Aorta (tissue), 5 donors: ENCODE results near the gene CFAP221. TPM values are rescaled to one million over a fixed set of nuclear protein-coding genes. Genes with fewer than 3 reads are reported as not detected.
"Not testable (repeated sequence)": the region's sequence is repeated elsewhere in the genome, so short reads cannot be mapped to it uniquely, and the experiment has no call there.

Source experiments
- ATAC-seq: fragments of 200-7000 bp; cut with Tn5 transposase; one replicate; pipeline ENCODE4 v1.9.1; 2022; ENCODE audit warnings: moderate library complexity; ENCODE audit not compliant: low FRiP score
- DNase-seq, 2 donors: peaks; one replicate each; pipeline ENCODE4 v3.0.0-alpha.2; 2020
- H3K27ac ChIP-seq, 2 donors: one replicate each; pipeline ENCODE4 v1.5.1; 2013; ENCODE audit warnings: low read length in 2 of 2, mild to moderate bottlenecking in 2 of 2, moderate library complexity in 2 of 2, control low read depth in 1 of 2, inconsistent platforms in 1 of 2, low read depth in 1 of 2
- H3K27me3 ChIP-seq, 2 donors: one replicate each; pipeline ENCODE4 v1.6.1; 2013; ENCODE audit warnings: control low read depth in 1 of 2, low read length in 1 of 2, mild to moderate bottlenecking in 1 of 2, moderate library complexity in 1 of 2; ENCODE audit not compliant: insufficient read depth in 2 of 2, control insufficient read depth in 1 of 2
- H3K36me3 ChIP-seq, 2 donors: one replicate each; pipeline ENCODE4 v1.6.1; 2013; ENCODE audit warnings: control low read depth in 1 of 2, low read length in 1 of 2, mild to moderate bottlenecking in 1 of 2; ENCODE audit not compliant: insufficient read depth in 2 of 2, control insufficient read depth in 1 of 2
- H3K4me1 ChIP-seq, 2 donors: one replicate each; pipeline ENCODE4 v1.6.1; 2013; ENCODE audit warnings: low read length in 2 of 2, control low read depth in 1 of 2, mild to moderate bottlenecking in 1 of 2, moderate library complexity in 1 of 2; ENCODE audit not compliant: insufficient read depth in 2 of 2, control insufficient read depth in 1 of 2
- H3K4me3 ChIP-seq, 2 donors: one replicate each; pipeline ENCODE4 v1.5.1; 2013; ENCODE audit warnings: low read length in 2 of 2, control low read depth in 1 of 2, mild to moderate bottlenecking in 1 of 2
- H3K9me3 ChIP-seq: one replicate; pipeline ENCODE4 v1.6.1; 2013; ENCODE audit warnings: mild to moderate bottlenecking, low read length; ENCODE audit not compliant: control insufficient read depth
- WGBS, 2 donors: extraction: QIAGEN DNeasy Blood & Tissue Kit; methylation state at CpG; one replicate each; pipeline ENCODE4 v1.1.7; 2013; 5-methylcytosine and 5-hydroxymethylcytosine counted together
- intact Hi-C, 2 donors: fragments of 100-400 bp; cut with DNase I; formaldehyde crosslinking; loops; one replicate each; pipeline versions ENCODE4 v1.14.2 to v1.15.0; 2022
- polyA plus RNA-seq, 2 donors: library from polyadenylated mRNA; stranded (reverse); fragments of 200-250 nt; gene quantifications; one replicate each; pipeline ENCODE4 v1.2.3, GENCODE V29; 2013
- total RNA-seq, 2 donors: library from RNA; stranded (reverse); fragmentation: NEBNext Ultra II Directional; extraction: Animal tissue kit (Norgen Biotek cat#: 25700); gene quantifications; one replicate each; pipeline ENCODE4 v1.2.1, GENCODE V29; 2021
- donor health status: healthy with polysubstance abuse.
- donor health status: Bipolar disorder and iron deficiency.
- donor health status: DM: no; HTN: no; CAD: no.
- donor health status: DM: no; HTN: no; CAD: no.
- donor health status: DM: yes; HTN: yes; CAD: no.

Gene CFAP221
- total and polyA plus RNA-seq, 4 donors: 0.18 to 2.1 (median 0.69) TPM; not detected in 1

- H3K9me3 ChIP-seq, intact Hi-C loops, ATAC-seq, H3K4me3 ChIP-seq, DNase-seq, H3K4me1 ChIP-seq, H3K36me3 ChIP-seq, H3K27ac ChIP-seq, H3K27me3 ChIP-seq: not testable (repeated sequence)
Measured at GRCh38 chr2:119614140-119614539, 69.9 kb downstream of the CFAP221 start.

GRCh38 chr2:119616421-119616820 is 72.2 kb downstream of the CFAP221 start:
- no peaks in the 10 kb centered on the region for H3K36me3 ChIP-seq
- H3K27ac ChIP-seq: no peak overlapping the region
- intact Hi-C loops: no loop called here
- ATAC-seq (no peak), DNase-seq (no peak)
- WGBS, 2 donors: 77 to 88% methylated on average over 6 of the region's 6 CpGs
- H3K4me1 ChIP-seq: no peaks in the 10 kb centered on the region
- peaks cover 8% of the 10 kb centered on the region for H3K9me3 ChIP-seq
- H3K27me3 ChIP-seq: no peaks in the 10 kb centered on the region
- no peak overlapping the region for H3K4me3 ChIP-seq

GRCh38 chr2:119617455-119617854 is 73.2 kb downstream of the CFAP221 start:
- ATAC-seq (no peak), DNase-seq (no peak)
- intact Hi-C loops: no loop called here
- Histone ChIP-seq H3K27ac (no peak overlapping the region), H3K27me3 (no peaks in the 10 kb centered on the region), H3K4me3 (no peak overlapping the region), H3K9me3 (peaks cover 8% of the 10 kb centered on the region), H3K36me3 (no peaks in the 10 kb centered on the region), H3K4me1 (no peaks in the 10 kb centered on the region)
- WGBS, 2 donors: 64 to 70% methylated on average over 2 of the region's 2 CpGs

- H3K4me1 ChIP-seq, H3K27me3 ChIP-seq, DNase-seq, ATAC-seq, intact Hi-C loops, H3K36me3 ChIP-seq, H3K9me3 ChIP-seq, H3K27ac ChIP-seq, H3K4me3 ChIP-seq: not testable (repeated sequence)
- WGBS, 2 donors: 63 to 77% methylated on average over 7 of the region's 7 CpGs
Measured at GRCh38 chr2:119618725-119619124, 74.5 kb downstream of the CFAP221 start.

GRCh38 chr2:119625226-119625625 is 81.0 kb downstream of the CFAP221 start:
- Histone ChIP-seq H3K27me3 (no peaks in the 10 kb centered on the region), H3K27ac (no peak overlapping the region), H3K36me3 (no peaks in the 10 kb centered on the region), H3K9me3 (no peaks in the 10 kb centered on the region), H3K4me1 (no peaks in the 10 kb centered on the region), H3K4me3 (no peak overlapping the region)
- 58 to 63% methylated on average over 3 of the region's 3 CpGs for WGBS, 2 donors
- DNase-seq: no peak
- intact Hi-C loops: no loop called here
- no peak for ATAC-seq

- no peaks in the 10 kb centered on the region for H3K36me3 ChIP-seq
- DNase-seq (no peak), ATAC-seq (peak; percentile 11)
- no peaks in the 10 kb centered on the region for H3K4me1 ChIP-seq
- intact Hi-C loops: no loop called here
- no peak overlapping the region for H3K27ac ChIP-seq
- no peaks in the 10 kb centered on the region for H3K9me3 ChIP-seq
- H3K27me3 ChIP-seq: no peaks in the 10 kb centered on the region
- WGBS, 2 donors: 82 to 85% methylated on average over 5 of the region's 5 CpGs
- no peak overlapping the region for H3K4me3 ChIP-seq
Measured at GRCh38 chr2:119629323-119629825, 85.1 kb downstream of the CFAP221 start.

- Histone ChIP-seq H3K4me3 (no peak overlapping the region), H3K9me3 (no peaks in the 10 kb centered on the region), H3K27ac (no peak overlapping the region), H3K27me3 (no peaks in the 10 kb centered on the region), H3K4me1 (no peaks in the 10 kb centered on the region), H3K36me3 (no peaks in the 10 kb centered on the region)
- intact Hi-C loops: no loop called here
- ATAC-seq (no peak), DNase-seq (no peak)
- WGBS, 2 donors: 91 to 93% methylated on average over 4 of the region's 4 CpGs
Measured at GRCh38 chr2:119630121-119630520, 85.9 kb downstream of the CFAP221 start.

GRCh38 chr2:119637371-119637770 is 93.1 kb downstream of the CFAP221 start:
- intact Hi-C loops: no loop called here
- H3K27ac ChIP-seq: no peak overlapping the region
- no peaks in the 10 kb centered on the region for H3K9me3 ChIP-seq
- no peaks in the 10 kb centered on the region for H3K36me3 ChIP-seq
- no peak for ATAC-seq
- H3K27me3 ChIP-seq: no peaks in the 10 kb centered on the region
- no peak for DNase-seq
- H3K4me1 ChIP-seq: no peaks in the 10 kb centered on the region
- no peak overlapping the region for H3K4me3 ChIP-seq
- WGBS, 2 donors: 69 to 79% methylated on average over 5 of the region's 5 CpGs

GRCh38 chr2:119638246-119638645 is 94.0 kb downstream of the CFAP221 start:
- Histone ChIP-seq H3K27me3 (no peaks in the 10 kb centered on the region), H3K4me3 (no peak overlapping the region), H3K4me1 (no peaks in the 10 kb centered on the region), H3K27ac (no peak overlapping the region), H3K9me3 (no peaks in the 10 kb centered on the region), H3K36me3 (no peaks in the 10 kb centered on the region)
- ATAC-seq (no peak), DNase-seq (no peak)
- intact Hi-C loops: no loop called here
- 70 to 78% methylated on average over 12 of the region's 12 CpGs for WGBS, 2 donors
